Measurements from ENCODE around the gene CYSTM1. TPM values are rescaled to one million over a fixed set of nuclear protein-coding genes. Genes with fewer than 3 reads are reported as not detected.
A peak's percentile ranks its signal among the peaks of the same experiment; 100 is the strongest.

CYSTM1 gene, protein sequence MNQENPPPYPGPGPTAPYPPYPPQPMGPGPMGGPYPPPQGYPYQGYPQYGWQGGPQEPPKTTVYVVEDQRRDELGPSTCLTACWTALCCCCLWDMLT
- 24.3 and 43.3 TPM in 2 replicates for total RNA-seq (2014; rRNA removed)
- percentile 80 among the genes with signal in this experiment for Bru-seq, nascent RNA
- percentile 70 among the genes with signal in this experiment for BruChase-seq, experiment 1, labeled RNA remaining after a 6-hour chase
- percentile 81 among the genes with signal in this experiment for BruChase-seq, experiment 2, labeled RNA remaining after a 2-hour chase
- long read RNA-seq, transcript CYSTM1-201 (3 exons, 1,336 nt): major isoform, 108 of 179 reads
- long read RNA-seq, partial matches to known transcripts: 15 of 179 reads
- long read RNA-seq, other reads (novel, unspliced or antisense): 56 of 179 reads

DNA sequence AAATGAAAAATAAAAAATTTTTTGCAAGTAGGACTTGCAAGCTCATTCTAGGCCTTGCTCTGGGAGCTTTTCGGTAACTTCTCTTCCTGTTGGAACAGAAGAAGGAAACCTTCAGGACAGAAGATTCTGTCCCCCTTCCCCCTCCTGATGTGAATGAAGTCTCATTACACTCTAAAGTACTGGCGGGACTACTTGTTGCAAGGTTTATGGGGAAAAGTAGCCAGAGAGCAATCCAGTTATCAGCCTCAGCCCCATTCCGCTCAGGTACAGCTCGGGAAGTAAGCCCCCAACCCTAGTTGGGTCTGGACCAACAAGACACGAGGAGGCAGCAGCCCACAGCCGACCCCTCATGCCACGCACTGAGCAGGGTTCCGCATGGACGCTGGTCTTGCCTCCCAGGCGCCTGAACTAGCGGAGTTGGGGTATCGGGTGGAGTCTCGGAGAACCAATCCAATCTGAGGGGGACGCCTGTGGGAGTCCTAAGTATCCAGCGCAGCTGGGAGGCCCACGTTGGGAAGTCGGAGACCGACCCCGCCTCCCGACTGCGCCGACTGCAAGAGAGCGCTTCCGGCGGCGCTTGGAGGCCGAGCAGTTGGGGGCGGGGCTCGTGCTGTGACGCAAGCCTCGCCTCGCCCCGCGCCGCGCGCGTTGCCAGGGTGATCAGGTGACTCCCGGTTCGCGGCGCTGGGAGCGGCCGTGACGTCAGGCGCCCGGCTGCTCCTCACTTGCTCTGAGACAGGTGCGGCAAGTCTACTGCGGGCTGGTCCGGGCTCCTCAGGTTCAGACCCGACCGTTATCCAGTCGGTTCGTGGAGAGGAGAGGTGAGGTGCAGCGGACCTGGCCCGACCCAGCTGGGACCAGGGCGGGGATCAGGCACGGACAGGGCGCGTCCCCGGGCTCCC lies at the start of gene CYSTM1:
CYSTM1 (plus strand) TSS at position 724 of the 902 bp plus-strand sequence. CDS start 19,278 bp downstream, outside the sequence.
- H3K9ac ChIP-seq (ENCODE audit: low read length): peak within 1 kb of the TSS; percentile 79
- peak within 1 kb of the TSS; percentile 59 for H3K27ac ChIP-seq (ENCODE audit: low read length)
- H3K4me2 ChIP-seq (ENCODE audit: low read length): peak within 1 kb of the TSS; percentile 96
- no peaks in the 10 kb centered on the region for H3F3A ChIP-seq (ENCODE audit: low read length, unreplicated experiment)
- H2AFZ ChIP-seq (ENCODE audit: low read length): peak within 1 kb of the TSS; percentile 95
- no peaks in the 10 kb centered on the region for H3K27me3 ChIP-seq (ENCODE audit: low read length)
- POLR2A ChIA-PET (ENCODE audit: unreplicated experiment): no interaction called here
- intact Hi-C loops (cut with micrococcal nuclease): loop anchor here (5.0 kb wide), 3 partner anchors 48 to 173 kb away; partner anchors contain the start of gene HBEGF
- peak within 1 kb of the TSS; percentile 85 for H3K4me3 ChIP-seq (ENCODE audit: low read length)
- BruUV-seq (replicated peaks): TSS peak; percentile 81
- DNase-seq (peak; percentile 97), ATAC-seq (peak; percentile 86)
- H3K79me2 ChIP-seq (ENCODE audit: low read length): peaks cover 20% of the 10 kb centered on the region
- CTCF ChIA-PET: no interaction called here
- no peaks in the 10 kb centered on the region for H3K9me3 ChIP-seq (ENCODE audit: low read length)
- H4K20me1 ChIP-seq (ENCODE audit: low read length): no peaks in the 10 kb centered on the region
- no peaks in the 10 kb centered on the region for H3K36me3 ChIP-seq (ENCODE audit: low read depth, low read length)
- peaks cover 29% of the 10 kb centered on the region for H3K4me1 ChIP-seq (ENCODE audit: insufficient read depth, low read length)
- TF ChIP-seq EZH2 (IDR thresholded peaks at IDR 0.05; ENCODE audit: low read length, unreplicated experiment) (no peak), EZH2phosphoT487 (IDR thresholded peaks at IDR 0.05; ENCODE audit: borderline replicate concordance, low read length) (no peak)
- TF ChIP-seq, protein P1, sequence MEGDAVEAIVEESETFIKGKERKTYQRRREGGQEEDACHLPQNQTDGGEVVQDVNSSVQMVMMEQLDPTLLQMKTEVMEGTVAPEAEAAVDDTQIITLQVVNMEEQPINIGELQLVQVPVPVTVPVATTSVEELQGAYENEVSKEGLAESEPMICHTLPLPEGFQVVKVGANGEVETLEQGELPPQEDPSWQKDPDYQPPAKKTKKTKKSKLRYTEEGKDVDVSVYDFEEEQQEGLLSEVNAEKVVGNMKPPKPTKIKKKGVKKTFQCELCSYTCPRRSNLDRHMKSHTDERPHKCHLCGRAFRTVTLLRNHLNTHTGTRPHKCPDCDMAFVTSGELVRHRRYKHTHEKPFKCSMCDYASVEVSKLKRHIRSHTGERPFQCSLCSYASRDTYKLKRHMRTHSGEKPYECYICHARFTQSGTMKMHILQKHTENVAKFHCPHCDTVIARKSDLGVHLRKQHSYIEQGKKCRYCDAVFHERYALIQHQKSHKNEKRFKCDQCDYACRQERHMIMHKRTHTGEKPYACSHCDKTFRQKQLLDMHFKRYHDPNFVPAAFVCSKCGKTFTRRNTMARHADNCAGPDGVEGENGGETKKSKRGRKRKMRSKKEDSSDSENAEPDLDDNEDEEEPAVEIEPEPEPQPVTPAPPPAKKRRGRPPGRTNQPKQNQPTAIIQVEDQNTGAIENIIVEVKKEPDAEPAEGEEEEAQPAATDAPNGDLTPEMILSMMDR (conservative IDR thresholded peaks at IDR 0.05; ENCODE audit: low read depth, low read length): no peak
- H3K9me2 ChIP-seq (replicated peaks; ENCODE audit: low read length): no peaks in the 10 kb centered on the region

DNA sequence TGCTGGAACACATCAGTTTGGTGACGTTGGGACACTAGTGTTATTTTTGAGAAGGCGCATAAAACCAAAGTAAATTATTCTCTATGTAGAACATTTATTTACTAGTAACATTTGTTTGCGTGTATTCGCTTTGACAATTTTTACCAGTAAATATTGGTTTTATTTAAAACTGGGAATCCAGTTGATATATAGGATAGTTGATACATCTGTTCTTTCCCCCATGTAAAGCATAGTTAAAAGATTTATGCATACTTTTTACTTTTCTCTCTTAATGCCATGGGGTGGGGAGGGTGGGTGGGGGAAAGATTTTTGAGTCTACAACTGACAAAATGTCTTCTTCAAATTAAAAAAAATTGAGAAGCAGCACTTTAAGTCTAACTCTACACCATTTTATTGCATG lies 49.4 kb upstream of the CYSTM1 start, which contains the start of gene IGIP:
IGIP (plus strand) TSS at position 301 of the 400 bp plus-strand sequence. CDS start 2,540 bp downstream, outside the sequence.
- no peak for ATAC-seq
- peaks cover 12% of the 10 kb centered on the region; the same call in 1 of the 2 replicates for H3K79me2 ChIP-seq (ENCODE audit: low read length)

More for the DNA sequence above, 49.4 kb upstream of the CYSTM1 start, which contains the start of gene IGIP:
- Histone ChIP-seq H3K9me3 (ENCODE audit: low read length) (no peaks in the 10 kb centered on the region), H3F3A (ENCODE audit: low read length, unreplicated experiment) (no peaks in the 10 kb centered on the region), H3K4me3 (ENCODE audit: low read length) (no peak within 1 kb of the TSS), H3K4me1 (ENCODE audit: insufficient read depth, low read length) (peaks cover 5% of the 10 kb centered on the region; the same call in 1 of the 2 replicates), H3K9me2 (replicated peaks; ENCODE audit: low read length) (no peaks in the 10 kb centered on the region), H3K27me3 (ENCODE audit: low read length) (no peaks in the 10 kb centered on the region), H2AFZ (ENCODE audit: low read length) (no peak within 1 kb of the TSS), H3K9ac (ENCODE audit: low read length) (no peak within 1 kb of the TSS), H3K4me2 (ENCODE audit: low read length) (no peak within 1 kb of the TSS), H4K20me1 (ENCODE audit: low read length) (no peaks in the 10 kb centered on the region), H3K36me3 (ENCODE audit: low read depth, low read length) (no peaks in the 10 kb centered on the region), H3K27ac (ENCODE audit: low read length) (no peak within 1 kb of the TSS)
- intact Hi-C loops (cut with micrococcal nuclease): no loop called here
- TF ChIP-seq EZH2 (IDR thresholded peaks at IDR 0.05; ENCODE audit: low read length, unreplicated experiment): no peak
- TF ChIP-seq EZH2phosphoT487 (IDR thresholded peaks at IDR 0.05; ENCODE audit: borderline replicate concordance, low read length): no peak
- TF ChIP-seq, protein P1 (conservative IDR thresholded peaks at IDR 0.05; ENCODE audit: low read depth, low read length): no peak
- ChIA-PET CTCF (no interaction called here), POLR2A (ENCODE audit: unreplicated experiment) (no interaction called here)
- no TSS peak for BruUV-seq (replicated peaks)
- DNase-seq: no peak
